Right renal cortex interstitium (tissue), 3 donors: Measurements from ENCODE around the gene SLC1A6. TPM values are rescaled to one million over a fixed set of nuclear protein-coding genes. Genes with fewer than 3 reads are reported as not detected.
"Not testable (repeated sequence)": the region's sequence is repeated elsewhere in the genome, so short reads cannot be mapped to it uniquely, and the experiment has no call there.

ENCODE experiments used
- DNase-seq, 3 donors: peaks; one replicate each; pipeline ENCODE4 v3.0.0-alpha.2; 2013; ENCODE audit warnings: low read depth in 3 of 3, low spot score in 2 of 3
- polyA plus RNA-seq, 3 donors: library from polyadenylated mRNA; unstranded; fragments of 120-200 nt; gene quantifications; one replicate each; pipeline ENCODE4 v1.2.1, GENCODE V29; 2013; ENCODE audit not compliant: insufficient read length in 3 of 3

SLC1A6 gene
- under 1 TPM; 0.39 to 0.51 (median 0.47) TPM for polyA plus RNA-seq

DNA sequence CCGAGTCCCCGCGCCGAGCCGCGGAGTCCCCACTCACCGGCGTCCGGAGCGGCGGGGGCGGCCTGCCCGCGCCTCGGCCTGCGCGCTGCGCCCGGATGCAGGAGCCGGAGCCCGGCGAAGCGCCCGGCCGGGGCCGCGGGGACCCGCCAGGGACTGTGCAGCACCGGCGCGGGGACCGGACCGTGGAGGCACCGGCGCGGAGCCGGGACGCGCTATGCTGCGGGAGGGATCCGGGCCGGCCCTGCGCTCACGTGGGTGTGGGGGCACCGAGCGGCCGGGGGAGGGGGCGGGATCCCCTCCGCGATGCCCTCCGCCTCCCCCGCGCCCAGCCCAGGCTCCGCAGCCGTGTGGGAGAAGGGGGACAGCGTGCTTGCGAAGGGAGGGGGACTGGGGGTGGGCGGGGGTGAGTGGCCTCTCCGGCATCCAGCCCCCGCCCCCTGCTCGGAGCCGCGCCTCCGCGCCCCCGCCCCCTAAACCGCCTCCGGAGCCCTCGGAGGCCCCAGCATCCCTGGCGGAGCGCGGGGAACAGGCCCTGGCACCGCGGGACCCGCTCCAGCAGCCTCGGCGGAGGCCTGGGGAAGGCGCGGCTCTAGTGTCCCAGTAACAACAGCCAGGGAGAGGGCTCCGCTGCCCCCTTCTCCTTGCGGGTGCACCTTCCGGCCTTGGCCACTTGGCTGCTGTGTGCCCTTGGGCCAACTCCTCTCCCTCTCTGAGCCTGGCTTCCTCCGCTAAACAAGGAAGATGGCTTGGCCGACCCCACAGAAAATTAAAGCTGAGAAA is at the start of gene SLC1A6:
TSS of gene SLC1A6 (minus strand) at position 389 of the 780 bp plus-strand sequence. CDS start 6,954 bp downstream, outside the sequence.
- DNase-seq = peak in 1 of 3 donors; percentile 6

DNA sequence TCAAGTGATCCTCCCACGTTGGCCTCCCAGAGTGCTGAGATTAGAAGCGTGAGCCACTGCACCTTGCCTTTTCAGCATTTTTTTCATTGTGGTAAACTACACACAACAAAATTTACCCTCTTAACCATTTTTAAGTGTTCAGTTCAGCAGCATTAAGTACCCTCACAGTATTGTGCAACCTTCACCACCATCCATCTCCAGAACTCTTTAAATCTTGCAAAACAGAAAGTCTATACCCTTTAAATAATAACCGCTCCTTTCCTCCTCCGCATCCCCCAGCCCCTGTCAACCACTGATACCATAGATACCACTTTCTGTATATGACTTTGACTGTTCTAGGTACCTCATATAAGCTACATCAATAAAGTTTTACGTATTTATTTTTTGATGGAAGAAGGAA is 48.8 kb upstream of the SLC1A6 start:
- DNase-seq = no peak

DNA sequence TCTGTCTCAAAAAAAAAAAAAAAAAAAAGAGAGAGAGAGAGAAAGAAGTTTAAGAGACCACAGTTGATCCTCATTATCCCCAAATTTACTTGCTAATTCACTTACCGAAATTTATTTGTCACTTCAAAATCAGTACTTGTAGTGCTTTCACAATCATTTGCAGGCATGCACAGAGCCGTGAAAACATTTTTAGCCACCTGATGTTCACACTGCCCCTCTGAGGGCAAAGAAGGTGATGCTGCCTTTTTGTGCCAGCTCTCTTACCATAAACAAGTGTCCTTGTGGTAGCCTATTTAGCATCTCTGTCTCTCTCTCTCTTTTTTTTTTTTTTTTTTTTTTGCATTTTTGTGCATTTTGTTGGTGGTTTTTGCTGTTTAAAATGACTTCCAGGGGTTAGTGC is 45.6 kb upstream of the SLC1A6 start:
- DNase-seq = no peak

DNA sequence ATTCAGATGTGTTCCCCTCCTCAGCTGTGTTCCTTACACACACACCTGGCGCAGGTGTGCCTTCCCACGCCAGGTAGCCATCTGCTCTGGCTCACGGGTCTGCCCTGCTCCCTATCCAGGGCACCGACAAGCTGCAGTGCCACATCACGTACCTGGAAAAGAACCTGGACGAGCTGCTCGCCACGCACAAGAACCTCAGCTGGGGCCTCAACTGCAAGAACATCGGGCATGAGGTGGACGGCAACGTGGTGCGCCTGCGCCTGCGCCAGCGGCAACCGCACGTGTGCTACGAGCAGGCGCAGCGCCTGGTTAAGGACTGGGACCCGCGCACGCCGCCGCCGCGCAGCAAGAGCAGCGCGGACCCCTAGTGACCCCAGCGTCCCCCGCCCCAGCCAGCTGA is 43.1 kb upstream of the SLC1A6 start:
- no peak for DNase-seq

DNA sequence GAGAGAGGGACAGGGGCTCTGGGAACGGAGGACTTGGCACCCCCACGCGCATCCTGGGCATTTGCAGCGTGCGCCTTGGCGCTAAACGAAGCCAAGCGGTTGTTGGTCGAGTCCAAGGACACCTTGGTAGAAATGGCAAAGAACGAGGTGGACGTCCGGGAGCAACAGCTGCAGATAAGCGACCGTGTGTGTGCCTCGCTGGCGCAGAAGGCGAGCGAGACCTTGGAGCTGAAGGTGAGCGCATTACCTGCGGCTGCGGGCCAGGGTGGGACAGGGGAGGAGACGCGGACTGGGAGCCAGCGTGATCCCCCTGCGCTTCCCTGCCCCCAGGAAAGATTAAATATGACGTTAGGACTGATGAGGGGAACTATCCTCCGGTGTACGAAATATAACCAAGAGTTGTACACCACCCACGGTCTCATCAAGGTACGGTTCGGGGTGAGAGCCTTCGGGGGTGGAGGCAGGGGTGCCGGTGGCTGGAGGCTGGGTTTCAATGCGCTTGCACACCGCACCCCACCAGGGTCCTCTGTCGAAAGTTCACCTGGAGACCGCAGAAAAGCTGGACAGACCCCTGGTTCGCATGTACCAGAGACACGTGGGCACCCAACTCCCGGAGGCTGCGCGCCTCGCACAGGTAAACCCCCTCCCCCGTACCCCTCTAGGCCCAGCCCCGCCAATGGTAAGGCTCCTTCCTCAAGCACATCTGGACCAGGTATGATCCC is 41.8 kb upstream of the SLC1A6 start:
- DNase-seq = no peak

DNA sequence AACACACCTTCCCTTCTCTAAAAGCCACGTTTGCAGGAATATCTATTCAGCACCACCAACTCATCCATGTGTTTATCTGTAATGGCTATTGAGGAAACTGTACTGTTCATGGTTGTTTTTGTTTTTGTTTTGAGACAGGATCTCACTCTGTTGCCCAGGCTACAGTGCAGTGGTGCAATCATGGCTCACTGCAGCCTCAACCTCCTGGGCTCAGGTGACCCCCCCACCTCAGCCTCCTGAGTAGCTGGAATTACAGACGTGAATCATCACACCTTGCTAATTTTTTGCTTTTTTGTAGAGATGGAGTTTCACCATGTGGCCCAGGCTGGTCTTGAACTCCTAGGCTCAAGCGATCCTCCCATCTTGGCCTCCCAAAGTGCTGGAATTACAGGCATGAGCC is 39.2 kb upstream of the SLC1A6 start:
- DNase-seq = not testable (repeated sequence)

DNA sequence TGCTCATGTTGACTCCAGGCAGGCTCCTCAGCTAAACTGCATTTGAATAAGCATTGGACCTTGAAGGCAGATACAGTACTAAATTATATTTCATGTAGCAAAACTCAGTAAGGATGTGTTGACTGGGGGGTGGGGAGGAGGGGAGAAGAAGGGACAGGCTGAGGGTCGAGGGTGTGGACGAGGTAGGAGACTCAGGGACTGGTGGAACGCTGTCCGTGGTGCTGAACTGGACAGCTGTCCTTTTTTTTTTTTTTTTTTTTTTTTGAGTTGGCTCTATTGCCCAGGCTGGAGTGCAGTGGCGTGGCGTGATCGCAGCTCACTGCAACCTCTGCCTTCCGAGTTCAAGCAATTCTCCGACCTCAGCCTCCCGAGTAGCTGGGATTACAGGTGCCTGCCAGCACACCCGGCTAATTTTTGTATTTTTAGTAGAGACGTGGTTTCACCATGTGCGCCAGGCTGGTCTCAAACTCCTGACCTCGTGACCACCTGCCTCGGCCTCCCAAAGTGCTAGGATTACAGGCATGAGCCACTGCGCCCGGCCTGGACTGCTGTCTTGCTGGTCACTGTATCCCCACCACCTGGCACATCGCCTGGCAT is 36.4 kb upstream of the SLC1A6 start:
- DNase-seq = peak; percentile 21 to 30 (median 23)

DNA sequence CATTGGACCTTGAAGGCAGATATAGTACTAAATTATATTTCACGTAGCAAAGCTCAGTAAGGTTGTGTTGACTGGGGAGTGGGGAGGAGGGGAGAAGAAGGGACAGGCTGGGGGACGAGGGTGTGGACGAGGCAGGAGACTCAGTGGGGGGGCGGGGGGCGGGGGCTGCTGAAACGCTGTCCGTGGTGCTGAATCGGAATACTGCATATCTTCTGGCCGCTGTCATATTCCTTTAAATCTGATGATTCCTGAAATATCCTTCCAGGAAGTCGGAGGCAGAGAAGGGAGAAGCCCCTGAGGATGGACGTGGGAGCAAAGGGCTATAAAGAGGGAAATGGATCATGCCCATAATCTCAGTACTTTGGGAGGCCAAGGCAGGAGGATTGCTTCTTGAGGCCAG is 34.9 kb upstream of the SLC1A6 start:
- no peak for DNase-seq

DNA sequence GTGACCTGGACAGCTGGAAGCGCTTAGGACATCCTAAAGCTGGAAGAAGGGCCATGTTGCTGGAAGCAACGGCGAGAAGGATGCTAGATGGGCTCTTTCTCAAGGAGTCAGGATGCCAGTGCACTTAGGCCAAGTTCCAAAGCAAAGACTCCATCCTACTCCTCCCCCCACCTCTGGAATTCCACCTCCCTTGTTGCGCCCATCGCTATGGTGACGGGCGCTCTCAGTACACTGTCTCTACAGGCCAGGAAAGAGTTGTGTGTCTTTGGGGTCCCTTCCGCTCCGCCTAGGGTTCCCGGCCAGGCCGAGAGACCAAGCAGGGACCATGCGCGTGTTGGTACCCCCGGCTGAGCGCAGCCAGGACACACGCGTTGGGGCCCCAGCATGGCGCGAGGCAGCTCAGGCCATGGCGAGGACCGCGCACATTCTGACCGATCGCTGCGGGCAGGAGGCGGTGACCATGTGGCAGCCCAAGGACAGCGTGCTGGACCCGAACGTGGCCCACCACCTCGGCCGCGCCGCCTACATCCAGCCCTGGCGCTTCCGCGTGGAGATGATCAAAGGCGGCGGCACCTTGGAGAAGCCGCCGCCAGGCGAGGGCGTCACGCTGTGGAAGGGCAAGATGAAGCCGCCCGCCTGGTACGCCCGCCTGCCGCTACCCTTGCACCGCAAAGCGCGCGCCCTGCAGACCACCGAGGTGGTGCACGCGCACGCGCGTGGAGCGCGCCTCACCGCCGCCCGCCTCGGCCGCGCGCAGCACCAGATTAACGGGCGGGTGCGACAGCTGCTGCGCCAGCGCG is 31.0 kb upstream of the SLC1A6 start:
- DNase-seq = no peak

DNA sequence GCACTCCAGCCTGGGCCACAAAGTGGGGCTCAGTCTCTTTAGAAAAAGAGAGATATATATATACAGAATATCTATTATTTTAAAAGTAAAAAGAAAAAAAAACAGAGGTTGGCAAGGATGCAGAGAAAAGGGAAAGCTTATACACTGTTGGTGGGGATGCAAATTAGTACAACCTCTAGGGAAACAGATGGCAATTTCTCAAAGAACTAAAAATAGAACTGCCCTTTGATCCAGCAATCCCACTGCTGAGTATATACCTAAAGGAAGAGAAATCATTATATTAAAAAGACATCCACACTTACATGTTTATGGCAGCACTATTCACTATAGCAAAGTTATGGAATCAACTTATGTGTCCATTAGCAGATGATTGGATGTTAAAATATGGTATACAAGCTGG is 28.6 kb upstream of the SLC1A6 start:
- no peak for DNase-seq

DNA sequence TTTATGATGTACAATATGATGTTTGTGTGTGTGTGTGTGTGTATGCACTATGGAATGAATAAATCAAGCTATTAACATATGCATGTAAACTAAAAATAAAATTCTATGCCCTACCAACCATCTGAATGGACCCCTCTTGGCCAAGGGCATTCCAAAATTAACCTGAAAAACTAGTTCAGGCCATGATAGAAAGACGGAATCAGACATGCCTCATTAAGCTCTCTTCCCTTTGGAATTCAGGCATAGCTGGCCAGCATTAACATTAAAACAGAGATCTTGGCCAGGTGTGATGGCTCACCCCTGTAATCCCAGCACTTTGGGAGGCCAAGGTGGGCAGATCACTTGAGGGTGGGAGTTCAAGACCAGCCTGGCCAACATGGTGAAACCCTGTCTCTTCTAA is 18.3 kb upstream of the SLC1A6 start:
- DNase-seq = no peak

DNA sequence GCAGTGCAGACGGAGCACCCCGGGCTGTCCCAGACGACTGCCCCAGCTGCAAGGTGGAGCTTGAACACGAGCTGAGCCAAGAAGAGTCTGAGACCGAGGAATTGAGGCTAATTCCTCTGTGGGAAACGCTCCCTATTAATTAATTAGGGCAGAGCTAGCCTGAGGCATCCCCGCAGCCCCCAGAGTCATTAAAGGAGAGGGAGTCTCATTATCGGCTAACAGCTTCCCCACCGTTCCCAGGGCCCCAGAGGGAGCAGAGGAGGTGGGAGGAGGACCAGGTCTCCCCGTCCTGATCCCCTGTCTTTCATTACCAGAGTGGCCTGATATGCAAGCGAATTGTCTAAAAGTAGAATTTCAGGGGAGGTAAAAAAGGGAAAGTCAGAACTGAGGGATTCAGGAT is 13.1 kb upstream of the SLC1A6 start:
- DNase-seq = no peak

DNA sequence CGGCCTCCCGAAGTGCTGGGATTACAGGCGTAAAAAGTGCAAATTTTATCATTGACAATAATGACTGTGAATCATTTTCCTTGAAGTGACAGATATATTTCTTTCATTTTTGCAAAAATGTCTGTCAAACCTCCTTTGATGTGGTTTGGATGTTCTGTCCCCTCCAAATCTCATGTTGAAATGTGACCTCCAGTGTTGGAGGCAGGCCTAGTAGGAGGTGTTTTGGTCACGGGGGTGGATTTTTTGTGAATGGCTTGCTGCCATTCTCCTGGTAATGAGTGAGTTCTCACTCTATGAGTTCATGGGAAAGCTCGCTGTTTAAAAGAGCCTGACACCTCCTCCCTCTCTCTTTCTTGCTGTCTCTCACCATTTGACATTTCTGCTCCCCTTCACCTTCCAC is 5.5 kb upstream of the SLC1A6 start:
- DNase-seq = no peak

DNA sequence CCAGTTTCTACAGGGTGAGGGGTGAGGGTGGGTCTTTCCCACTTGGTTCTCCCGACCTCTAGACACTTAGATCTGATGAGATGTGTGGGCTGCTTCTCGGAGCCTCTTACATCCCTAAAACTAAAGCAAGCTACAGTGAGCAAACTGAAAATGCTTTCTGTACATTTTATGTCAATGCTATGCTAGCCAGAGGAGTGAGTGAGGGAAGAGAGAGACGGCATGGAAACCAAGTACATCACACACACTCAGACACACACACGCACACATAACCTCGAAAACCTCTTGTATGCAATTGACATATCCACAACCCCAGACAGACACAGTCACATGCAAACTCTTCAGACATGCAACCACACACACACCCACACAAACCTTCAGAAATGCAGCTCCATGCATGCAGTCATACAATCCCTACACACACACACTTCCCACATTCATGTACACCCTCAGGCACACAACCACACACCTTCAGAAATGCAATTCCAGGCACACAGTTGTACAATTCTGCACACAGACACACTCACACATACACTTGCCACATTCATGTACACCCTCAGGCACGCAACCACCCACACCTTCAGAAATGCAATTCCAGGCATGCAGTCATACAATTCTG is 1.4 kb downstream of the SLC1A6 start:
- no peak for DNase-seq

DNA sequence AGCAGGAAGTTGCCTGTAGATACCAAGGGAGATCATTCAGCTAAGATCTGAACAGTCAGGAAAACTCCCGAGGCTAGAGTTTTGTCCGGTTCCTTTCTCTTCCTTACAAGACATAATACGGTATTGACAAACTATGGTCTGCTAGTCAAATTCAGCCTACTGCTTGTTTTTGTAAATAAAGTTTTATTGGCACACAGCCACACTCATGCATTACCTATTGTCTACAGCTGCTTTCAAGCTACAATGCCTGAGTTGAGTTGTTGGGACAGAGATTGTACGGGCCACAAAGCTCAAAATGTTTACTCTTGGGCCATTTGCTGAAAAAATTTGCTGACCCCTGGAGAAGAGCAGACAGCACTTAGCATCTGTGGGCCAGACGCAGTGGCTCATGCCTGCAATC is 2.5 kb downstream of the SLC1A6 start:
- DNase-seq = no peak

DNA sequence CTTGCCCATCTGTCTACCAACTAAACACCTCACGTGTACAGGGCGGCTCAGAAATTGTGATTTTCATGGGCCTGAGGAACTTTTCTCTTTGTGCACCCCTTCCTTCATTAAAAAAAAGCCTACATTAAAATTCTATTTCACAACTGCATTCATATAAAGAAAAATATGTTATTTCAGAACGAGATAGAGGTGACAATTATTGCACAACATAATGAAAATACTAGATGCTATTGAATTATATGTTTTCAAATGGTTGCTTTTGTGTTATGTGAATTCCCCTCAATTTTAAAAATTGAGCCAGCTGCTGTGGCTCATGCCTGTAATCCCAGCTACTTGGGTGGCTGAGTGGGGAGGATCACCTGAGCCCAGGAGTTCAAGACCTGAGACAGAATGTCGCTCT is 5.2 kb downstream of the SLC1A6 start:
- DNase-seq = no peak

DNA sequence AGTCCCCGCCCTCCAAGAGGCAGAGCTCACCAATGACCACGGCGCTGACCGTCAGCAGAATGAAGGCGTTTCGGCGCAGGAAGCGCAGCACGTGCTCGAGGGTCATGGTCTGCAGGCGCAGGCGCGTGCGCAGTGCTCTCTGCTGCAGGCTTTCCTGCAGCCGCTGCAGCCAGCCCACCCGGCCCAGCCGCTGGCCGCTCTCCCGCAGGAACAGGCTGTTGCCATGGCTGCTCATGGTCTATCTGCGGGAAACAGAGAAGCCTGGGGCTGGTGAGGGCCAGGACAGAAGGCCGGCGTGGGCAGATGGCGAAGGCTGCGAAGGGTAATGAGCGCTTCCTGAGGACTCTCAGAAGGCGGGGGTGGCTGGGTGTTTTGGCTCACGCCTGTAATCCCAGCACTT is 7.0 kb downstream of the SLC1A6 start:
- no peak for DNase-seq

DNA sequence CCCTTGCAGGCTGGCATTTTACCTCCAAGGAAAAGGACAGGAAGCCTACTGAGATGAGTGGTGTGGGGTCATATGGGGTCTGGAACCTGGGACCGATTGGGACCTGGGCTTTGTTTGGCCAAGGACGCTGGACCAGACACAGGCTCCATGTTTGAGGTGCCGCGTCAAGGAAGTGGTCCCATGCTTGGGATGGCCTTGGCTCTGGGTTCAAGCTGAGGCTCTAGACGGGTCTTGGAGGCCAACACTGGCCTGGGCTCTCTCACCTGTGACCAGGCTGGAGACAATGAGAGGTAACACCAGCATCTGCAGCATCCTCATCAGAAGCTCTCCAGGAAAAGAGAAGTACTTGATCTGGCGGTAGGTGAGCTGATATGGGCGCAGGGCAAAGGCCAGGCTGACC is 8.2 kb downstream of the SLC1A6 start:
- no peak for DNase-seq

DNA sequence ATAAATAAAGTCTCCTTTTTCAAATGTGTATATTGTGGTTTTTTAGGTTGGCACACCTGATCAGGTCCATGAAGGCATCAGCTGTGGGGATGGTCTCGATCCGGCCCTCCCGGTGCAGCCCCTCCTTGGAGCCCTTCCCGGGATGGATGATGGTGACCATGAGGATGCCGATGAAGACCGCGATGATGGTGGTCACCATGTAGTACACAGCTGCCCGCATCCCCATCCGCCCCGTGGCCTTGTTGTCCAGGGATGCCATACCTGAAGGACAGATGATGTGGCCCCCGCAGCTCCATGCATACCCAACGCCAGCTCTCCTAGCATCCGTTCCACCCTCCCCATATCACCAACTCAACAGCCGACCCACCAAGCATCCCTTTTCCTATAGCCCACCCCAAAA is 11.4 kb downstream of the SLC1A6 start:
- no peak for DNase-seq

DNA sequence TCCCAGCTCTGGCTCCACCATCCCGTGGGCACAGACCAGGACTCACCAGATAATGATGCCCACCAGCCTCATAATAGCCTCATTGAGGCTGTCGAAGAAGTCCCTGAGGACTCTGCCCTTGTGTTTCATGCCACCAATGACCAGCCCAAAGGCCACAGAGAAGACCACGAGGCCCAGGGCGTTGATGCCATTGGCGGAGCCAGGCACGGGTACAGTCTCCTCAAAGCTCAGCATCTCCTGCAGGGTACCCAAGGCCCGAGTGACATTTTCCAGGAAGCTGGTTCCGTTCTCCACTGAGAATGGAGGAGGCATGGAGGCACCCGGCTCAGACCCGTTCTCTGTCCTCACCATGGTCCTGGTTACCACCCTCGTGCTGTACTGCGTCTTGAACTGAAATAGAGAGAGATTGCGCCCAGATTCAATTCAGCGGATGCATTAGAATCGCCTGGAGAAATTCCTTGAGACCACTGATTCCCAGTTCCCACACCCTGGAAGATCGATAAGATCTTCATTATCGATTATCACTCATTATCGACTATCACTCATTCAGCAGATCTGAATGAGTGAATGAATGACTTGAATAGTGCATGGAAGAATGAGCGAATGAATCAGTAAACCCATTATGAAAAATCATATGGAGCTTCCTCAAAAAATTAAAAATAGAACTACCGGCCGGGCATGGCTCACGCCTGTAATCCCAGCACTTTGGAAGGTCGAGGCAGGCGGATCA is 17.5 kb downstream of the SLC1A6 start:
- no peak for DNase-seq
